A549 (cell line): ENCODE measurements around the gene OTUB2. TPM values are rescaled to one million over a fixed set of nuclear protein-coding genes. Genes with fewer than 3 reads are reported as not detected.
A peak's percentile ranks its signal among the peaks of the same experiment; 100 is the strongest.

Experiments
- ATAC-seq, 2 experiments: fragments of 200-7000 bp in 1 of 2; fragments of >200 bp in 1 of 2; cut with Nextera tagmentation in 1 of 2; cut with Tn5 transposase in 1 of 2; 3 replicates each; pipeline versions ENCODE4 v1.8.0 to v1.9.1; 2018 to 2020; ENCODE audit warnings: mild to moderate bottlenecking in 1 of 2, moderate library complexity in 1 of 2
- CTCF ChIA-PET: fragments of 300-600 bp; sonication (Branson Sonifier 250); formaldehyde crosslinking; extraction: SDS; loops from one replicate; lab custom pipeline; 2021; ENCODE audit warnings: antibody characterized with exemption, inconsistent platforms; lab: Yijun Ruan, JAX
- POLR2A ChIA-PET: fragments of 350-600 bp; formaldehyde crosslinking; extraction: SDS; loops from one replicate; lab custom pipeline; 2021; ENCODE audit warnings: antibody characterized with exemption, inconsistent platforms; lab: Yijun Ruan, JAX
- DNase-seq, 2 experiments: peaks; one replicate each; pipeline versions ENCODE4 v3.0.0 to v3.0.0-alpha.2; 2011 to 2016; ENCODE audit warnings: low read depth in 1 of 2, low spot score in 1 of 2
- FAIRE-seq: peaks from 2 replicates; lab custom pipeline; 2011; peaks lifted over from hg19 to GRCh38; lab: Jason Lieb, UNC
- H3K27ac ChIP-seq, 2 experiments: fragments of >200 bp; sonication (Bioruptor Twin); formaldehyde crosslinking; 3 replicates each; pipeline ENCODE4 v1.5.1; 2016 to 2017
- H3K4me1 ChIP-seq: fragments of >200 bp; sonication (Bioruptor Twin); formaldehyde crosslinking; 3 replicates; pipeline ENCODE4 v1.6.1; 2016
- H3K4me2 ChIP-seq: fragments of >200 bp; sonication (Bioruptor Twin); formaldehyde crosslinking; 3 replicates; pipeline ENCODE4 v1.6.1; 2016
- H3K4me3 ChIP-seq: fragments of >200 bp; sonication (Bioruptor Twin); formaldehyde crosslinking; 3 replicates; pipeline ENCODE4 v1.5.1; 2016
- H3K9me3 ChIP-seq: fragments of >200 bp; sonication (Bioruptor Twin); formaldehyde crosslinking; 3 replicates; pipeline ENCODE4 v1.6.1; 2016
- CBX2 ChIP-seq: fragments of 200-600 bp; sonication (generic); IDR thresholded peaks from 2 replicates; pipeline ENCODE4 v1.6.1; 2016; ENCODE audit warnings: low read depth, mild to moderate bottlenecking, borderline replicate concordance
- CBX8 ChIP-seq: fragments of 200-600 bp; sonication (generic); IDR thresholded peaks from 2 replicates; pipeline ENCODE4 v1.6.1; 2016
- EHF ChIP-seq: fragments of 250-450 bp; sonication (Bioruptor Pico); IDR thresholded peaks from 2 replicates; pipeline ENCODE4 v1.5.0; 2020; ENCODE audit warnings: mild to moderate bottlenecking
- EHMT2 ChIP-seq: fragments of 200-600 bp; sonication (generic); IDR thresholded peaks from 2 replicates; pipeline ENCODE4 v1.6.1; 2016; ENCODE audit warnings: antibody characterized with exemption, low read depth, mild to moderate bottlenecking, moderate library complexity
- EP300 ChIP-seq, 2 experiments: fragments of >200 bp; sonication (Bioruptor Twin); formaldehyde crosslinking; IDR thresholded peaks; 2 replicates in 1 of 2; 3 replicates in 1 of 2; pipeline ENCODE4 v1.6.1; 2016 to 2017
- GATA3 ChIP-seq: IDR thresholded peaks from 2 replicates; pipeline ENCODE4 v1.6.1; 2012; ENCODE audit warnings: borderline replicate concordance
- HEYL ChIP-seq: fragments of 250-450 bp; sonication (Bioruptor Pico); IDR thresholded peaks from 2 replicates; pipeline ENCODE4 v1.8.0; 2021; ENCODE audit warnings: mild to moderate bottlenecking, moderate library complexity
- KDM1A ChIP-seq: fragments of 200-600 bp; sonication (generic); IDR thresholded peaks from 2 replicates; pipeline ENCODE4 v1.6.1; 2016; ENCODE audit warnings: low read depth, mild to moderate bottlenecking
- MAFK ChIP-seq: fragments of 450-650 bp; IDR thresholded peaks from 2 replicates; pipeline ENCODE4 v1.6.1; 2014; ENCODE audit not compliant: partially characterized antibody
- MYC ChIP-seq: IDR thresholded peaks from 2 replicates; pipeline ENCODE4 v1.6.1; 2012; ENCODE audit warnings: mild to moderate bottlenecking, inconsistent platforms, low read length, improper control_type of control experiment, borderline replicate concordance
- NPAS2 ChIP-seq: fragments of 250-450 bp; sonication (Bioruptor Pico); IDR thresholded peaks from 2 replicates; pipeline ENCODE4 v1.8.0; 2022; ENCODE audit warnings: mild to moderate bottlenecking, moderate library complexity, borderline replicate concordance
- RCOR1 ChIP-seq: fragments of 150-350 bp; IDR thresholded peaks from 2 replicates; pipeline ENCODE4 v1.6.1; 2014; ENCODE audit warnings: antibody characterized with exemption, low read length, low read depth
- RFX5 ChIP-seq: fragments of 450-650 bp; IDR thresholded peaks from 2 replicates; pipeline ENCODE4 v1.7.1; 2014; ENCODE audit warnings: antibody characterized with exemption, mild to moderate bottlenecking, moderate library complexity
- SMC3 ChIP-seq: fragments of >200 bp; sonication (Bioruptor Twin); formaldehyde crosslinking; IDR thresholded peaks from 3 replicates; pipeline ENCODE4 v1.6.1; 2018; ENCODE audit warnings: inconsistent platforms
- SREBF2 ChIP-seq: fragments of 450-650 bp; IDR thresholded peaks from 2 replicates; pipeline ENCODE4 v1.6.1; 2014; ENCODE audit warnings: mild to moderate bottlenecking, moderate library complexity
- TFCP2L1 ChIP-seq: fragments of 250-450 bp; sonication (Bioruptor Pico); IDR thresholded peaks from 2 replicates; pipeline ENCODE4 v1.5.0; 2021; ENCODE audit warnings: mild to moderate bottlenecking
- ZFP36 ChIP-seq: fragments of 450-650 bp; IDR thresholded peaks from 2 replicates; pipeline ENCODE4 v1.6.1; 2014; ENCODE audit warnings: borderline replicate concordance; ENCODE audit not compliant: partially characterized antibody
- ZNF302 ChIP-seq: fragments of 250-450 bp; sonication (Bioruptor Pico); IDR thresholded peaks from 2 replicates; pipeline ENCODE4 v1.9.0; 2021; ENCODE audit warnings: inconsistent platforms, mild to moderate bottlenecking, moderate library complexity
- WGBS: methylation state at CpG from one replicate; pipeline ENCODE4 v1.1.6; 2017; ENCODE audit errors: missing lambda C conversion rate; 5-methylcytosine and 5-hydroxymethylcytosine counted together
- polyA plus RNA-seq, 4 experiments: library from polyadenylated mRNA; depleted of rRNA in 3 of 4; stranded (reverse); fragments of >200 nt; fragmentation: RNase III in 1 of 4; extraction: RNeasy Plus Mini Kit Qiagen cat#74134 plus additional on column Dnase treatment in 1 of 4; gene quantifications; 2 replicates in 3 of 4; 3 replicates in 1 of 4; pipeline ENCODE4 v1.2.3, GENCODE V29; 2011 to 2017
- TF ChIP-seq, protein P1 (sequence below): IDR thresholded peaks from 2 replicates; pipeline ENCODE4 v1.6.1; 2012; ENCODE audit warnings: low read depth, borderline replicate concordance
- TF ChIP-seq, protein P2 (sequence below): fragments of 200-600 bp; sonication (generic); IDR thresholded peaks from 2 replicates; pipeline ENCODE4 v1.6.1; 2016; ENCODE audit warnings: antibody characterized with exemption, mild to moderate bottlenecking, moderate library complexity
- TF ChIP-seq, protein P3 (sequence below): IDR thresholded peaks from 2 replicates; pipeline ENCODE4 v1.6.1; 2012
- TF ChIP-seq, protein P4 (sequence below): IDR thresholded peaks from 2 replicates; pipeline ENCODE4 v1.6.1; 2012

Gene OTUB2
- polyA plus RNA-seq, 2 of the 4 experiments (the other 2 are of a cell fraction), result 1.2 to 2.5 TPM

DNA sequence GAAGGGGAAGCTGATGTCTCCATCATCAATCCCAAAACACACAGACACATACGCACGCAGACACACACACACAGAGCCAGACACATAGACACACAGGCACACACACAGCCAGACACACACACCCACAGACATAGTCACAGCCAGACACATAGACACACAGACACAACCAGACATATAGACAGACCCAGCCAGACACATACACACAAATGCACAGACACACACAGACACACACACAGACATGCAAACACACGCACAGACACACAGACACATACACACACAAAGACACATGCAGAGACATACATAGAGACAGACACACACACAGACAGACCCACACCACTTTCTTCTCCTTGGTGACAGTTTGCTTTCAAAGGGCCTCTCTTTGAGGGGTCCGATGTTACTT, 22.7 kb upstream of the OTUB2 start:
- 50% methylated on average over 4 of the region's 4 CpGs for WGBS
- DNase-seq, result no peak
- POLR2A ChIA-PET, result no interaction called here
- no peaks in the 10 kb centered on the region for H3K4me1 ChIP-seq
- TF ChIP-seq RFX5 (no peak), TFCP2L1 (CRISPR knock-in tag) (no peak)
- TF ChIP-seq, protein P1, sequence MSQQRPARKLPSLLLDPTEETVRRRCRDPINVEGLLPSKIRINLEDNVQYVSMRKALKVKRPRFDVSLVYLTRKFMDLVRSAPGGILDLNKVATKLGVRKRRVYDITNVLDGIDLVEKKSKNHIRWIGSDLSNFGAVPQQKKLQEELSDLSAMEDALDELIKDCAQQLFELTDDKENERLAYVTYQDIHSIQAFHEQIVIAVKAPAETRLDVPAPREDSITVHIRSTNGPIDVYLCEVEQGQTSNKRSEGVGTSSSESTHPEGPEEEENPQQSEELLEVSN, result no peak
- no peak for FAIRE-seq
- H3K4me2 ChIP-seq, result no peak overlapping the region
- no peak overlapping the region for H3K27ac ChIP-seq
- no peaks in the 10 kb centered on the region for H3K9me3 ChIP-seq
- ATAC-seq, result no peak
- CTCF ChIA-PET, result interaction anchor here (1.2 to 12.5 kb wide), 10 partner anchors 10 to 133 kb away, joined by 3 to 400 read pairs (median 7); no protein-coding TSS in a partner anchor
- H3K4me3 ChIP-seq, result no peak overlapping the region

DNA sequence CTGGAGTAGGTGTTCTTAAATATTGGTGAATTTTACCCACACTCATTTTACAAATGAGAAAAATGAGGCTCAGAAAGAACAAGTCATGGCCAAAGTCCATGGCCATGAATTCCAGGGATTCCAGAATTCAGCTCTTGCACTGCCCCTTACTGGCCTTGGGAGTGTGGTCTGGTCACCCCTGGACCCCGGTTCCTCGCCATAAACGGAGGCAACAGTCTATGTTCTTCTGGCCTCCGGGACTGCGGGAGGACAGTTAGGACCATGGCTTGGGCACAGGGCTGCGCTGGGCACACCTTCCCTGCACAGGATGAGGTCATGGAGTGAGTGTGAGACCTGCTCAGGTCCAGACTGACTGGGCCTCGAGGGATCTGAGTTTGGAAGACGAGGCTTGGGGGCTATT, 22.1 kb upstream of the OTUB2 start:
- ATAC-seq (peak in 1 of 2 experiments; percentile 12; a peak in 1 of 6 replicates), FAIRE-seq (no peak), DNase-seq (no peak)
- TF ChIP-seq HEYL (CRISPR knock-in tag) (no peak), ZNF302 (CRISPR knock-in tag) (no peak), EHMT2 (no peak), CBX2 (no peak), GATA3 (no peak), ZFP36 (no peak), SREBF2 (no peak), KDM1A (no peak), MAFK (no peak), SMC3 (no peak), MYC (no peak), NPAS2 (CRISPR knock-in tag) (no peak), EHF (CRISPR knock-in tag) (no peak), RCOR1 (no peak), EP300 (IDR thresholded peaks at IDR 0.05) (no peak), CBX8 (no peak)
- TF ChIP-seq, protein P2, sequence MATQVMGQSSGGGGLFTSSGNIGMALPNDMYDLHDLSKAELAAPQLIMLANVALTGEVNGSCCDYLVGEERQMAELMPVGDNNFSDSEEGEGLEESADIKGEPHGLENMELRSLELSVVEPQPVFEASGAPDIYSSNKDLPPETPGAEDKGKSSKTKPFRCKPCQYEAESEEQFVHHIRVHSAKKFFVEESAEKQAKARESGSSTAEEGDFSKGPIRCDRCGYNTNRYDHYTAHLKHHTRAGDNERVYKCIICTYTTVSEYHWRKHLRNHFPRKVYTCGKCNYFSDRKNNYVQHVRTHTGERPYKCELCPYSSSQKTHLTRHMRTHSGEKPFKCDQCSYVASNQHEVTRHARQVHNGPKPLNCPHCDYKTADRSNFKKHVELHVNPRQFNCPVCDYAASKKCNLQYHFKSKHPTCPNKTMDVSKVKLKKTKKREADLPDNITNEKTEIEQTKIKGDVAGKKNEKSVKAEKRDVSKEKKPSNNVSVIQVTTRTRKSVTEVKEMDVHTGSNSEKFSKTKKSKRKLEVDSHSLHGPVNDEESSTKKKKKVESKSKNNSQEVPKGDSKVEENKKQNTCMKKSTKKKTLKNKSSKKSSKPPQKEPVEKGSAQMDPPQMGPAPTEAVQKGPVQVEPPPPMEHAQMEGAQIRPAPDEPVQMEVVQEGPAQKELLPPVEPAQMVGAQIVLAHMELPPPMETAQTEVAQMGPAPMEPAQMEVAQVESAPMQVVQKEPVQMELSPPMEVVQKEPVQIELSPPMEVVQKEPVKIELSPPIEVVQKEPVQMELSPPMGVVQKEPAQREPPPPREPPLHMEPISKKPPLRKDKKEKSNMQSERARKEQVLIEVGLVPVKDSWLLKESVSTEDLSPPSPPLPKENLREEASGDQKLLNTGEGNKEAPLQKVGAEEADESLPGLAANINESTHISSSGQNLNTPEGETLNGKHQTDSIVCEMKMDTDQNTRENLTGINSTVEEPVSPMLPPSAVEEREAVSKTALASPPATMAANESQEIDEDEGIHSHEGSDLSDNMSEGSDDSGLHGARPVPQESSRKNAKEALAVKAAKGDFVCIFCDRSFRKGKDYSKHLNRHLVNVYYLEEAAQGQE, result no peak
- TF ChIP-seq, protein P3, sequence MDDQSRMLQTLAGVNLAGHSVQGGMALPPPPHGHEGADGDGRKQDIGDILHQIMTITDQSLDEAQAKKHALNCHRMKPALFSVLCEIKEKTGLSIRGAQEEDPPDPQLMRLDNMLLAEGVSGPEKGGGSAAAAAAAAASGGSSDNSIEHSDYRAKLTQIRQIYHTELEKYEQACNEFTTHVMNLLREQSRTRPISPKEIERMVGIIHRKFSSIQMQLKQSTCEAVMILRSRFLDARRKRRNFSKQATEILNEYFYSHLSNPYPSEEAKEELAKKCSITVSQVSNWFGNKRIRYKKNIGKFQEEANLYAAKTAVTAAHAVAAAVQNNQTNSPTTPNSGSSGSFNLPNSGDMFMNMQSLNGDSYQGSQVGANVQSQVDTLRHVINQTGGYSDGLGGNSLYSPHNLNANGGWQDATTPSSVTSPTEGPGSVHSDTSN, result no peak
- TF ChIP-seq, protein P4, sequence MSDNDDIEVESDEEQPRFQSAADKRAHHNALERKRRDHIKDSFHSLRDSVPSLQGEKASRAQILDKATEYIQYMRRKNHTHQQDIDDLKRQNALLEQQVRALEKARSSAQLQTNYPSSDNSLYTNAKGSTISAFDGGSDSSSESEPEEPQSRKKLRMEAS, result no peak
- POLR2A ChIA-PET, result no interaction called here
- 41% methylated on average over 8 of the region's 8 CpGs for WGBS
- Histone ChIP-seq H3K4me1 (no peaks in the 10 kb centered on the region), H3K9me3 (no peaks in the 10 kb centered on the region), H3K27ac (no peak overlapping the region), H3K4me3 (no peak overlapping the region), H3K4me2 (no peak overlapping the region)
- CTCF ChIA-PET, result interaction anchor here (1.2 to 12.5 kb wide), 9 partner anchors 10 to 132 kb away, joined by 3 to 400 read pairs (median 7); no protein-coding TSS in a partner anchor
